ENCODE data around the gene CCNG1.
"Not testable (repeated sequence)": the region's sequence is repeated elsewhere in the genome, so short reads cannot be mapped to it uniquely, and the experiment has no call there.

CCNG1 gene, protein sequence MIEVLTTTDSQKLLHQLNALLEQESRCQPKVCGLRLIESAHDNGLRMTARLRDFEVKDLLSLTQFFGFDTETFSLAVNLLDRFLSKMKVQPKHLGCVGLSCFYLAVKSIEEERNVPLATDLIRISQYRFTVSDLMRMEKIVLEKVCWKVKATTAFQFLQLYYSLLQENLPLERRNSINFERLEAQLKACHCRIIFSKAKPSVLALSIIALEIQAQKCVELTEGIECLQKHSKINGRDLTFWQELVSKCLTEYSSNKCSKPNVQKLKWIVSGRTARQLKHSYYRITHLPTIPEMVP

DNA sequence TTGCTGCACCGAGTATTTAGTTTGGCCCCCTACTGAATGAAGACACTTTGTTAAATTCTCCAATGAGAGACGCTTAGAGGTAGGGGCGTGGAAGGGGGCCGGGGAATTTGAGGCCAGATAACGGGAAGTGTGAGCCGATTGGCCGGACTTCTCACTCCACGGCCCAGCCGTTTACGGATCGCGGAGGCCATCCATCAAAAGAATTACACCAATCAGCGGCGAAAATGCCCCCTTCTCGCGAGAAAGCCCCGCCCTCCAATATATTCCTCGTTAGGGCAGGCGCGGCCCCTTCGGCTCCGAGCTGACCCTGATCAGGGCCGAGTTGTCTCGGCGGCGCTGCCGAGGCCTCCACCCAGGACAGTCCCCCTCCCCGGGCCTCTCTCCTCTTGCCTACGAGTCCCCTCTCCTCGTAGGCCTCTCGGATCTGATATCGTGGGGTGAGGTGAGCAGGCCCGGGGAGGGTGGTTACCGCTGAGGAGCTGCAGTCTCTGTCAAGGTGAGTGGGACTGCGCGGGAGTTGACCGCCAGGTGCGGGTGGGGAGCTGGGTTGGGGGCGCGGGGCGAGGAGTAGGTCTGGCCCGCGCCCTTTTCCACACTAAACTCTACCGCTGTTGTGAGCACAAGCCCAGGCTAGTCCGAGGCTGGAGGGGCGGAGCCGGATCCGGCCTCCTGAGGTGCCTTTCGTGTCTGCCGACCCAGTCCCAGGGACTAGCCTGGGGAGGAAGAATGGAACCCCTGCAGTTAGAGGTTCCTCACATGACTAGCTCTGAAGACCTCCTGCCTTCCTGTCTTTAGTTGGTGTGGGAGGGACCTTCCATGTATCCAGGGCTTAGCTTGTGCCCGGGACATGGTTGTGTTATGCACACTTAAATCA is at the start of gene CCNG1:
TSS of gene CCNG1 (plus strand) at position 287 of the 874 bp plus-strand sequence. CDS start 1,662 bp downstream, outside the sequence.
- peak; percentile 46 to 97 (median 92) for DNase-seq

DNA sequence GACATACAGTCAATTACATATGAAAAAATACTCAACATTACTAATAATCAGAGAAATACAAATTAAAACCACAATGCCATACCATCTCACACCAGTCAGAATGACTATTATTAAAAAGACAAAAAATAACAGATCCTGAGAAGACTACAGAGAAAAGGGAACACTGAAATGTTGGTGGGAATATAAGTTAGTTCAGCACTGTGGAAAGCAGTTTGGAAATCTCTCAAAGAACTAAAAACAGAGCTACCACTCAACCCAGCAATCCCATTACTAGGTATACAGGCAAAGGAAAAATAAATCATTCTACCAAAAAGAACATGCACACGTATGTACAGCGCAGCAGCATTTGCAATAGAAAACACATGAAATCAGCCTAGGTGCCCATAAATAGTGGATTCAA is 41.6 kb upstream of the CCNG1 start:
- DNase-seq: no peak

DNA sequence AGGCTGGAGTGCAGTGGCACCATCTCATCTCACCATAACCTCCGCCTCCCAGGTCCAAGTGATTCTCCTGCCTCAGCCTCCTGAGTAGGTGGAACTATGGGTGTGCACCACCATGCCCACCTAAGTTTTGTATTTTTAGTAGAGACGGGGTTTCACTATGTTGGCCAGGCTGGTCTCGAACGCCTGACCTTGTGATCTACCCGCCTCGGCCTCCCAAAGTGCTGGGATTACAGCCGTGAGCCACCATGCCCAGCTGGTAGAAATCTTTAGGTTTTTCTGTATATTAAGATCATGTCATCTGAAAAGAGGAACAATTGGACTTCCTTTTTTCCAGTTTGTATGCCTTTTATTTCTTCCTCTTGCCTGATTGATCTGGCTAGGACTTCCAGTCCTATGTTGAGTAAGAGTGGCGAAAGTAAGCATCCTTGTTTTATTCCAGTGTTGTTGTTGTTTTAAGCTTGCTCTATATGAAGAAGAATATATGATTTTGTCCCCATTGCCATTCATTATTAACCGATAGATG is 40.5 kb upstream of the CCNG1 start:
- DNase-seq: not testable (repeated sequence)

DNA sequence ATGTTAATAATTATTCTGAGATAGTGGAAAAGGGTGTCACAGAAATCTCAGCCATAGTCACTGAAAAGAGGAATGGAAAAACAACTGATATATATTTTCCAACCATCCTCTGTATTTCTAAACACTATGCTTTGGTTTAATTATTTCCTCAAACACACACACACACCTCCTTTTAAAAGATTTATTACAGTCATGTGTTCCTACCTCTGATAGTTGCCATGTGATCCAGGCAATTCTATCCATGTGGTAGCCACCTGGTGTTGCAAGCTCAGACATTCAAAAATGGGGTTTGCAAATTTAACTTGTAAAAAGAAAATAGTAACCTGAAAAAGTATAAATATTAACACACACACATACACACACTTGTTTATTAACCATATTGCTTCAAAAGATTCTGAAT is 40.0 kb upstream of the CCNG1 start:
- DNase-seq: no peak

DNA sequence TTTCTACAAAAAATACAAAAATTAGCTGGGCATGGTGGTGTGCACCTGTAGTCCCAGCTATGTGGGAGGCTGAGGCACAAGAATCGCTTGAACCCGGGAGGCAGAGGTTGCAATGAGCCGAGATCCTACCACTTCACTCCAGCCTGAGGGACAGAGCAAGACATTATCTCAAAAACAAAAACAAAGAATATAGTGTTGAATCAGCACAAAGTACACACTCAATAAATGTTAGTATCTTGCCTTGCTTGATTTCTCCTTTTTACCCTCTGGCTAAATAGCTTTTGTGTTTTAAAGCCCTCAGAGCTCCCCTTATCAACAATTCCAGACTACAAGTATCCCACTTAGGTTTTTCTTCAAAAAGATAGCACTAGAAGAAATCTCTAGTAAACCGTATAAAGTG is 37.5 kb upstream of the CCNG1 start:
- DNase-seq: no peak

DNA sequence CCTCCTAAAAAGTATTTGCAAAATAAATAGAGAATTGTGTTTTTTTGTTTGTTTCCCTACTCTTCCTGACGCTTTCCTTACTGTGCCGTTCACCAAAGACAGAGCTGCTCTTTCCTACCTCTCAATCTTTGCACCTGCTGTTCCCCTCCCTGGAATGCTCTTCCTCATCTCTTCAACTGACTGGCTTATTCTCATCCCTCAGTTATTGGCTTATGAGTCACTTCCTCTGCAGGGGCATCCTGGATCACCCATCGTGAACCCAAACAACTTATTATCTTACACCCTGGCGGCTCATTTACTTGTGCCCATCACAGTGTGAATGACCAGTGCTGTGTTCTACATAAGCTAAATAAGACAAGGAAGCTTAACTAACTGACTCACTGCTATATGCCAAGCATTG is 36.1 kb upstream of the CCNG1 start:
- DNase-seq: no peak

DNA sequence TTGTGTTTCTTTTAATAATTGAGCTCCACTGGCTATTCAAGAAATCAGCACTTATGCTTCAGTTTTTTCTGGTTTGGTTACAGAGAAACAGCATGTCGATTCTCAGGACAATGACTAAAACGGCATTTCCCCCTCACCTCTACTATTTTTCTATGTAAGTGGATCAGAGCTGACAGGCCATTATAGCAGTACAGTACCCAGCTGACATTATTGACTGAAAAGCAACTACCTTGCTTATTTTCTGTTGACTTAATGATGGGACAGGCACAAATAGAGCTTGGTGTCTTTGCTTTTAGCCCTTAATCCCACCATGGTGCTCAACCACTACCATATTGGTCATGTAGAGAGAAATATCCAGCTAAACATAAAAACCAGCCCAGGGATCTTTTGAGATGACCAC is 35.4 kb upstream of the CCNG1 start:
- DNase-seq: no peak

DNA sequence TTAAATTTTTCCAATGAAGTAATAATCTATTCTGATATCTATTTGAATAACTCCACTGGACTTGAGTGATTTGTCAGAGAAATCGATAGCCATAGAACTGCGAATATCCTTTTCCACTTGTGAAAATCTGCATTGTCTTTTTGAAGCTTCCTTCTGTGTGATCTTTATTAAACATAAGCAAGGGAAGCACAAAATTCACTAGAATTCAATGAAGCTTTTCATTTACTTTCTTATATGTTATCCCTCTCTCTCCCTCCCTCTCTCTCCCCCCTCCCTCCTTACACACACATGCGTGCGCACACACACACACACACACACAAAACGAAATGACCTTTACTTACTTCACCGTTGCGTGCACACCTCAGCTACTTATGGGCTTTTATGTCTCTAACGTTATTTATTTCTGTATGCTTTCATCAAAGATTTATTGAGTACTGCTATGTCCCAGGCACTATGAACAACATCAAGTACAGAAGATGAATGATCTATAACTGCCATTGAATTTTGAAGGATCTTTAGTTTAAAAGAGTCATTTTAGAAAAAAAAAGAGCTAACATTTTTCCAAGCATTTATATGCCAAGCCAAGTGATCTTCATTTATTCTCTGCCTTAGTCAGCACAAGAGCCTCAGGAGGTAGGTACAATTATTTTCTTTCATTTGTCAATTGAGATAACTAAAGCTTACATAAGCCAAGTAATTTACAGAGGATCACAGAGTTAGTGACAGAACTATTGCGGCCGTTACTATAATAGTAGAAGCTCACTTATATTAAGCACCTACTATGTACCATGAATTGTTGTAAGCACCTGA is 32.8 kb upstream of the CCNG1 start:
- DNase-seq: no peak

DNA sequence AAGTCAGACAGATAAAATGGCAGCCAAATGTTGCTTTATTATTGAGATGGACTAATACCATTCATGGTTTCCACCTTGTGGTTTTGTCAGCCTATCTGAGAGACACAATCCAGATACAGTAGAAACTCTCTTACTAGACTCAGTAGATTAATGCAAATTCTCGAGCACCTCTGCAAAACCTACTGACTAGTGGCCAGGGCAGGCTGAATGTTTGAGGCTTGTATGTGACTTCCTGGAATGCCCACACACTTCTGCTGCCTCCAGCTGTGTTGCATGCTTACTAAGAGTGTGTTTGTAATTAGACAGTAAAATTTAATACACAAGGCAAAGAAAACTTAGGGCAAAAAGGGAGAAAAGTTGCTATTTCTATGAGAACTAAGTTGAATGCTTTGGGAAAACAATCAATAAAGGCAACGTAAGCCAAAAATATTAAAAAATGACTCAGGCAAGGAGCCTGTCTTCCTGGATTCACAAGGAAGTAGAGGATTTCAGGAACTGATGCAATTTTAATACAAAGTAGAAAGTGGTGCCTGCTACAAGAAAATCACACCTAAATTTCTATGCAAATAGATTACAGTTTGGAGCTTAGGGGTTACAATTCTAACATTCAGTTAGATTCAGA is 30.2 kb upstream of the CCNG1 start:
- DNase-seq: no peak

DNA sequence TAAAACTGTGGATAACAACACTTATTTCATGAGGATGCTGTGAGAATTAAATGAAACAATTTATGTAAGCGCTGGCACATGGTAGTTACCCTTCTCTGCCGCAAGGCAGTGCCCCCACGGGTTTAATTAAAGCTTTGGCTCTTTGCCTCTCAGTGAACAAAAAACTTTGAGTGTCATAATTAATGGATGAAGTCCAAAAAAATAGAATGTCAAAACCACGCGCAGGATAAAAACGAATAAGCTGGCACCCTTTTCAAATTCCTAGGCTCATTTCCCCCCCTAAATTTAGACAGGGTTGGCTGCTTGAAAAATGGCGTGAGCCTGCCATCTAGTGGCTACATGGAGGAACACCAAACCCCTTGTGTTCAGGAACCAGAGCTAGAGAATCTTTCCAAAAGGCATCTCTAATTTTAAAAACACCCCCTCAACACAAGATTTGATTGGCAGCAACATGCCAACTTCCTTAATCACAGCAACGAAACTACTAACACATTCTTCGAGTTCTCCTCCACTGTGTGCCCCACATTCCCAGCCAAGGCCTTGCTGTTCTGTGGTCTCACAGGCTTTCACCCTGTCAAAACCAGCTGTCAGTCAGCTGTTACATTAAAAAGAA is 29.0 kb upstream of the CCNG1 start:
- peak in 54 of 58 donors; percentile 8 to 81 (median 45) for DNase-seq

DNA sequence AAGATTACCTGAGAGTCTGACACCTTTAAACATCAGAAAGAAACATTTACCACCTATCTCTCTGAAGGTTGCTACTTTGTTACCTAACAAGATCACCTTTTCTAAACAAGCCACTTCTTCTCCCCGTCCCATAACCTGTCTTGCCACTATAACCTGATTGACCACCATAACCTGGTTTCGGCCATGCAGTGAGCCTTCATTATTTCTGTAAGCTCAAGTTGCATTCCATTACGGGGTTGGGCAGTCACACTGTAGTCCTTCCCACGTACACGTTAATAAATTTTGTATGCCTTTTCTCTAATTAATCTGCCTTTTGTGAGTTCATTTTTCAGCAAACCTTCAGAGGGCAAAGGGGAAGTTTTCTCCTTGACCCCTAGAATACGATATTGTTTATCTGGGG is 28.0 kb upstream of the CCNG1 start:
- no peak for DNase-seq

DNA sequence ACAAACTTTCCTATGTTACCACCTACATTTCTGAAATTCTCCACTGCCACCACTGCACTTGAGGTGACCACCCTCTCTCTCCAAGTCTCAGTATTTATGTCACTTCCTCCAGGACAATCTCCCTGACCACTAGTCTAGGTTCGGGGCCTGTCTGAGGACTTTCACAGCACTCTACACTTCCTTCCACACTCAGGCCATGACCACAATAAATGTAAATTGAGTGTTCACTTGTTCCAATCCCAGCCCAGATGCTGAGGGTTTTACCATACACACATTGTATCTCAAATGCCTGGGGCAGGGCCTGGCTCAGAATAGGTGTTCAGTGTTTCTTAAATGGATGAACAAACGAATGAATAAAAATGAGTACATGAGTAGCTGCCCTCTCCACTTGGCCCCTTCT is 26.9 kb upstream of the CCNG1 start:
- no peak for DNase-seq

DNA sequence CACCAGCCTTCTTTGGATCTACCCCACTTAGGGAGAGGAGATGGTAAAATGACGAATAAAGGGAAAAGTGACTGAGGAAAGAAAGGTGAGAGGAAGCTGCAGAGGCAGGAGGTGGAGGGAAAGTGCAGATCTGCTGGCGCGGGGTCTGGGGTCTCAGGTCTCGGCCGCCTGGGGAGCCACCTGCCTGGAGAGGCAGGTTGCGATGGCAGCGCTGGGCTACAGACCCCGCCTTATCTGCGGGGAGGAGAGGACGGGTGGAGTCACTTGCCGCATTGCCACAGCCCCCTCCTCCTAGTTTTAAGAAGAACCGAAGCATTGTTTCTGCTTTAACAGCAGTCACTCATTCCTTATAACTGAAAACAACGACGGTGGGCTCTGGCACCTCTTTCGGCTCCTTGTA is 21.7 kb upstream of the CCNG1 start:
- not testable (repeated sequence) for DNase-seq

DNA sequence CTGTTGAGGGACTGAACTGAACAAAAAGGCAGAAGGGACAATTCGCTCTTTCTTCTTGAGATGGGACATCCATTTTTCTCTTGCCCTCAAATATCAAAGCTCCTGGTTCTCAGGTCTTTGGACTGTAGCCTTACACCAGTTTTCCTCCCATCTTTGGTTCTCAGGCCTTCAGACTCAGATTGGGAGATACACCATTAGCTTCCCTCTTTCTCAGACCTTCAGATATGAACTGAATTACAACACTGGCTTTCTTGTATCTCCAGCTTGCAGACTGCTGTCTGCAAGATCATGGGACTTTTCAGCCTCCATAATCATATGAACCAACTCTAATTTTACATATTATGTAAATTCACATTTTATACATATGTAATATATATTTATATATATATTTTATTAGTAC is 12.6 kb upstream of the CCNG1 start:
- DNase-seq: no peak

DNA sequence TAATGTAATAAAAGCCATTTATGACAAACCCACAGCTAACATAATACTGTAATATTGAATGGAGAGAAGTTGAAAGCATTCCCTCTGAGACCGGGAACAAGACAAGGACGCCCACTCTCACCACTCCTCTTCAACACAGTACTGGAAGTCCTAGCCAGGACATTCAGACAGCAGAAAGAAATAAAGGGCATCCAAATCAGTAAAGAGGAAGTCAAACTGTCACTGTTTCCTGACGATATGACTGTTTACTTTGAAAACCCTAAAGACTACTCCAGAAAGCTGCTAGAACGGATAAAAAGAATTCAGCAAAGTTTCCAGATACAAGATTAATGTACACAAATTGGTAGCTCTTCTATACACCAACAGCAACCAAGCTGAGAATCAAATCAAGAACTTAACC is 11.3 kb upstream of the CCNG1 start:
- not testable (repeated sequence) for DNase-seq

DNA sequence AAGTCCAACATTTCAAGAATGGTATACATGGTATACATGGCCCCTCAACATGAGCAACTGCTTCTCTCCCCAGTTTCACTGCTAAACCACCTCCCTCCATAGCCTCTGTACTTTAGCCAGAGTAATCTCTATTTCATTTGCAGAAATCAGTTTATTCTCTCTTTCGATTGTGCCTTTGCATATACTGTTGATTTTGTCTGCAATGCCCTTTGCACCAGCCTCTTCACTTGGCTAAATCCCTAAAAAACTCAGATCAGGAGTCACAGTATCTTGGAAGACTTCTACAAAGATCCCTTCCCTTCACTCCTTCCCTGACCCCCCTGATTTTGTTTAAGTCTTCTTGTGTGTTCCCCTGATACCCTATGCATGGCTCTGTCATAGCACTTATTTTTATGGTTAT is 4.9 kb upstream of the CCNG1 start:
- no peak for DNase-seq

DNA sequence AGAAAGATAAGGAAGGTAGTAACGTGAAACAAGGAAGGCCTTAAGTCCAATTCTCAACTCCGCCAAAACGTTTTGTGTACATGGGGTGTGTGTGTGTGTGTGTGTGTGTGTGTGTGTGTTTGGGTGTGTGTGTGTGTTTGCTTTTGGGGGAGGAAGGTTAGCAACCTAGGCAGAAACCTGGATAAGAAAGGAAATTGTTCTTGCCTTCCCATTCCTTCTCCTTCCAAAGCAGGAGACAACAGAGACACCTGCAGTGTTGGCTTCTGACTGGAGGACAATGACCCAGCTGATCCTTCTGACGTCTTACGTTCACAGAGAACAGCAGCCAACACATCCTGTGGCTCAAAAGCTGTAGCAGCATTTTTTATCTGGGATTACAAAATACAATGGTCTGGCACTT is 4.1 kb upstream of the CCNG1 start:
- no peak for DNase-seq

DNA sequence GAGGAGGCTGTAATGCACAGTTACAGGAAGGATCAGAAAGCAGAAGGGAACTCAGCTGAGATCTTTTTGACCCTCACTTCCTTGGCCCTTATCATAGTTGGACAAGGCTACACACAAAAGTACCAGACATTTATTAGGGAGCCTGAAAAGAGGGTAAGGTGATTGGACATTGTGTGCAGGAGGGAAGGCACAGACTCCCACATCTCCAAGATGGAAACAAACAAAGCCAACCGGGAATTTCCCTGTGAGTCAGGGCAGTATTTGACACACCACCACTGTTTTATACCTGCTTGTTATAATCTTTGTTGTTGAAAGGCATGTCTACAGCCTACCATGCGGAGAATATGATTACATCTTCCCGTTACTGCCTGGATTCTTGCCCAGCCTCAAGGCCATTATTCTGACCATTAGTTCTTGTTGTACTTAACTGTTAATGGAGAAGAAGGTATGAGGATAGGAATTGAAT is 3.0 kb upstream of the CCNG1 start:
- DNase-seq: no peak

DNA sequence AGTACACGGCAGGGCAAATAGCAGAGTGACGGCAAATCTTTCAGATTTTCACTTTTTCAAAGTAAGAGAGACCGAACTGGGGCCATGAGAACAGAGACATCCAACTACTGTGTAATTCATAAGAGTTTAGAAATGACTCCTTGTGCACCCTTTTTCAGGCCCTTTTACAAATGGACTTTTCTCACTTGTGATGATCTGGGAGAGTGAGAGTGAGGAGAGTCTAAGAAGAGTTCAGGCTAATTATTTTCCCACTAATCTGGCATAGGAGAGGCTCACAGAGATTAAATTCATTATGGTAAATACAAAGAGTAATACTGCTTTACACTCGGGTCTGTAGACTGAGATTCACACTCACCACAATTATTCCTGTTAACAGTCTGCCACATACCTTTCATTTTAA is 880 bp upstream of the CCNG1 start:
- DNase-seq: no peak

DNA sequence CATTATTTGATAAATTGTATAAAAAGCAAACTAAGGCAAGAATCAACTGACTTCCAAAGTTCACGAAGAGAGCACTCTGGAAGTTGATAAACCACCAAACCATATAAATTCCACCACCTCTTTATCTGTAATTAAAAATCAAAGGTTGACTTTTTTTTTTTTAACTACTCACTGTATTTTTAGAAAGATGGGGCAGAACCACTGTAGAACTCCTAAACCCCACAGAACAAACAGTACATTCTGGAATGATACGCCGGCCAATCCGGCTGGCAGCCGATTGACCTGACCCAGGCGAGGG is 435 bp upstream of the CCNG1 start:
- DNase-seq: no peak

DNA sequence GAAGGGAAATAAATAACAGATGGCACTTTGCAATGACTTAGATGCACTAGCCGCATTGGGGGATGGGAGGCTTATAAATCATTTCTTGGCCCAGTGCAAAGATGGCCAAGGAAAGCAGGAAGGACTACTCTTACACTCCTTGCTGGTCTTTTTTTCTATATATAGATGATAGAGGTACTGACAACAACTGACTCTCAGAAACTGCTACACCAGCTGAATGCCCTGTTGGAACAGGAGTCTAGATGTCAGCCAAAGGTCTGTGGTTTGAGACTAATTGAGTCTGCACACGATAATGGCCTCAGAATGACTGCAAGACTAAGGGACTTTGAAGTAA is 1.7 kb downstream of the CCNG1 start:
- no peak for DNase-seq
